ENCODE results near the gene SLC5A10.
"Not testable (repeated sequence)": the region's sequence is repeated elsewhere in the genome, so short reads cannot be mapped to it uniquely, and the experiment has no call there.

Gene SLC5A10

DNA sequence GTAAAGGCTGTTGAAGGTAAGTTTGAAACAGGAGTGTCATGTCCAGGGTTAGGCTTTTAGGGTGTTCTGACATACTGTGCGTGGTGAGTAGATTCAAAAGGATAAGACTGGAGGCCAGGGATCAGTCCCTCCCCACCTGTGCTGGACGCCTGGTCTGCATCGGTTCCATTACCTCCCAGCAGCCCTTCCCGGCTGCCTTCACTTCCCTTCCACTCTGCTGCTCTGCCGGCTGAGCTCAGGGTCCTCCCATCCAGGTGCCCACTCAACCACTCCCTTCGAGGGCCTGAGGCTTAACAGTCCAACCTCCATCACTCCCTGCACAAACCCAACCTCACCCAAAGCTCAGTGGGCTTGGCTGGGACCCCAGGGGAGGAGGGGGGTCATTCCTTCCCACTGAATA, 4.1 kb upstream of the SLC5A10 start:
- H3K4me1 ChIP-seq (ENCODE audit: control insufficient read depth, insufficient read depth, low read length) = no peaks in the 10 kb centered on the region
- no peak overlapping the region for H3K9ac ChIP-seq (ENCODE audit: low read length in 2 of 2)
- H3K9me3 ChIP-seq (ENCODE audit: control insufficient read depth in 2 of 2, low read length in 2 of 2) = no peaks in the 10 kb centered on the region
- H3K4me3 ChIP-seq (ENCODE audit: low read length in 2 of 2) = no peak overlapping the region
- H3K36me3 ChIP-seq (ENCODE audit: control insufficient read depth in 2 of 2, insufficient read depth in 2 of 2, low read length in 2 of 2) = no peaks in the 10 kb centered on the region
- no peaks in the 10 kb centered on the region for H3K27me3 ChIP-seq (ENCODE audit: control insufficient read depth in 1 of 2, insufficient read depth in 2 of 2, low read length in 2 of 2)
- H3K27ac ChIP-seq (ENCODE audit: low read length) = no peak overlapping the region

DNA sequence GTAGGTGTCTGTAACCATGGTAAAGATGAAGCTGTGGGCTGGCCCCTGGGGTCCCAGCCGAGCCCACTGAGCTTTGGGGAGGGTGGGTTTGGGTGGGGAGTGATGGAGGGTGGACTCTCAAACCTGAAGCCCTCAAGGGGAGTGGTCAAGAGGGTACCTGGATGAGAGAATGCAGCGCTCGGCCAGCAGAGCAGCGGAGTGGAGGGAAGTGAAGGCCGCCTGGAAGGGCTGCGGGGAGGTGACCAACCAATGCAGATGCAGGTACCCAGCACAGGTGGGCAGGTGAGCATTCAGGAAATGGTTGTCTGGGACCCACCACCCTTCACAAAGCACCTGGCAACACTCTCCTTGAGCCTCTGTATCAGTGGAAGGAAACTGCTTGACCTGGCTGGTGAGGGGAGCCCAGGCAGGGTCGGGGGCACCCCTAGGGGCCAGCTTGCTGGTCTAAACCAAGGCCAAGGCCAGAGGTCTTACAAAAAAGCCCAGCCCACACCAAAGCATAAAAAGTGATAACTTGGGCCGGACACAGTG, 3.4 kb upstream of the SLC5A10 start:
- Histone ChIP-seq H3K9me3 (ENCODE audit: control insufficient read depth in 2 of 2, low read length in 2 of 2) (no peaks in the 10 kb centered on the region), H3K4me3 (ENCODE audit: low read length in 2 of 2) (no peak overlapping the region), H3K27me3 (ENCODE audit: control insufficient read depth in 1 of 2, insufficient read depth in 2 of 2, low read length in 2 of 2) (no peaks in the 10 kb centered on the region), H3K9ac (ENCODE audit: low read length in 2 of 2) (no peak overlapping the region), H3K36me3 (ENCODE audit: control insufficient read depth in 2 of 2, insufficient read depth in 2 of 2, low read length in 2 of 2) (no peaks in the 10 kb centered on the region), H3K27ac (ENCODE audit: low read length) (no peak overlapping the region), H3K4me1 (ENCODE audit: control insufficient read depth, insufficient read depth, low read length) (no peaks in the 10 kb centered on the region)

DNA sequence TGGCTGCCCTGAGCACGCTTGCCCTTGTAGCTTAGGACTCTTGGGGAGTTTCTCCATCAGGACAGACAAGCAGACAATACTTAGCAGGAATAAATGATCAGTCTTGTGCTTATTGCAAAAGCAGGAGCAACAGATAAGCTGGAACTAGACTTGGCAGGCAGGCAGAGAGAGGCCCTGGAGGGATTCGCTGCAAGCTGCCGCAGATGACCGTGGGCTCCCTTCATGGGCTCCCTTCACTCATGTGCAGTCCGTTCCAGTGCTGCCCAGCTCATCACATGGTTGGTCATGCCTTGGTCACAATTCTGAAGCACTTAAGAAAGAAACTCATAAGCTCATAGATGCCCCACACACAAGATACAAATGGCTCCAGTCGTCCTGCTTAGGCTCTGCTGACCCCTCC, 2.4 kb upstream of the SLC5A10 start:
- no peak overlapping the region for H3K9ac ChIP-seq (ENCODE audit: low read length in 2 of 2)
- no peak overlapping the region for H3K27ac ChIP-seq (ENCODE audit: low read length)
- H3K9me3 ChIP-seq (ENCODE audit: control insufficient read depth in 2 of 2, low read length in 2 of 2) = no peaks in the 10 kb centered on the region

DNA sequence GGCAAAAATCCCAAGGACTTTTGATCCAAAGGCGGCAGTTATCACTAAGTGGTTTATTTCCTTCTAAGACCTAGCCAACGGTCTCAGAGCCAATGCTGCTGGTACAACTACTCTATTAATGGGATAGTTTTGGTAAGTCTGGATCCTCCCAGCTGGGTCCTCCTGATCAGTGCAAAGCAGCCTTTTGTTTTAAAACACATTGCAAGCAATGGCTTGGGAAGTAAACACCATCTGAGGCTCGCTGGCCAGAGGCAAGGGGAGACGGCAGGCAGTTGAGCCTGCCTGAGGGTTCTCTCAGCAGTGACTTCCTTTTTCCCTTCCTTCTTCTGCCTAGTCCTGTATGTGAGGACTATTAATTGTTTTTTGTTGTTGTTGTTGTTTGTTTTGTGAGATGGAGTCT, 1.6 kb upstream of the SLC5A10 start:
- Histone ChIP-seq H3K9ac (ENCODE audit: low read length in 2 of 2) (no peak overlapping the region), H3K4me1 (ENCODE audit: control insufficient read depth, insufficient read depth, low read length) (no peaks in the 10 kb centered on the region), H3K27ac (ENCODE audit: low read length) (no peak overlapping the region), H3K4me3 (ENCODE audit: low read length in 2 of 2) (no peak overlapping the region), H3K36me3 (ENCODE audit: control insufficient read depth in 2 of 2, insufficient read depth in 2 of 2, low read length in 2 of 2) (no peaks in the 10 kb centered on the region), H3K27me3 (ENCODE audit: control insufficient read depth in 1 of 2, insufficient read depth in 2 of 2, low read length in 2 of 2) (no peaks in the 10 kb centered on the region), H3K9me3 (ENCODE audit: control insufficient read depth in 2 of 2, low read length in 2 of 2) (no peaks in the 10 kb centered on the region)

More for the DNA sequence above, 2.4 kb upstream of the SLC5A10 start:
- no peaks in the 10 kb centered on the region for H3K4me1 ChIP-seq (ENCODE audit: control insufficient read depth, insufficient read depth, low read length)
- no peak overlapping the region for H3K4me3 ChIP-seq (ENCODE audit: low read length in 2 of 2)
- H3K27me3 ChIP-seq (ENCODE audit: control insufficient read depth in 1 of 2, insufficient read depth in 2 of 2, low read length in 2 of 2) = no peaks in the 10 kb centered on the region
- H3K36me3 ChIP-seq (ENCODE audit: control insufficient read depth in 2 of 2, insufficient read depth in 2 of 2, low read length in 2 of 2) = no peaks in the 10 kb centered on the region

GRCh38 chr17:18950944-18951905, 740 bp upstream of the SLC5A10 start:
- Histone ChIP-seq H3K36me3 (ENCODE audit: control insufficient read depth in 2 of 2, insufficient read depth in 2 of 2, low read length in 2 of 2) (no peaks in the 10 kb centered on the region), H3K4me1 (ENCODE audit: control insufficient read depth, insufficient read depth, low read length) (no peaks in the 10 kb centered on the region), H3K27ac (ENCODE audit: low read length) (no peak overlapping the region), H3K4me3 (ENCODE audit: low read length in 2 of 2) (no peak overlapping the region), H3K9ac (ENCODE audit: low read length in 2 of 2) (no peak overlapping the region), H3K9me3 (ENCODE audit: control insufficient read depth in 2 of 2, low read length in 2 of 2) (no peaks in the 10 kb centered on the region), H3K27me3 (ENCODE audit: control insufficient read depth in 1 of 2, insufficient read depth in 2 of 2, low read length in 2 of 2) (no peaks in the 10 kb centered on the region)

GRCh38 chr17:18953231-18953728, 1.3 kb downstream of the SLC5A10 start:
- no peaks in the 10 kb centered on the region for H3K4me1 ChIP-seq (ENCODE audit: control insufficient read depth, insufficient read depth, low read length)
- no peak overlapping the region for H3K27ac ChIP-seq (ENCODE audit: low read length)
- H3K9ac ChIP-seq (ENCODE audit: low read length in 2 of 2) = no peak overlapping the region
- no peaks in the 10 kb centered on the region for H3K27me3 ChIP-seq (ENCODE audit: control insufficient read depth in 1 of 2, insufficient read depth in 2 of 2, low read length in 2 of 2)
- no peak overlapping the region for H3K4me3 ChIP-seq (ENCODE audit: low read length in 2 of 2)
- H3K36me3 ChIP-seq (ENCODE audit: control insufficient read depth in 2 of 2, insufficient read depth in 2 of 2, low read length in 2 of 2) = no peaks in the 10 kb centered on the region
- no peaks in the 10 kb centered on the region for H3K9me3 ChIP-seq (ENCODE audit: control insufficient read depth in 2 of 2, low read length in 2 of 2)

GRCh38 chr17:18954321-18954720, 2.4 kb downstream of the SLC5A10 start:
- H3K9me3 ChIP-seq (ENCODE audit: control insufficient read depth in 2 of 2, low read length in 2 of 2) = no peaks in the 10 kb centered on the region
- no peaks in the 10 kb centered on the region for H3K36me3 ChIP-seq (ENCODE audit: control insufficient read depth in 2 of 2, insufficient read depth in 2 of 2, low read length in 2 of 2)
- H3K27me3 ChIP-seq (ENCODE audit: control insufficient read depth in 1 of 2, insufficient read depth in 2 of 2, low read length in 2 of 2) = no peaks in the 10 kb centered on the region
- no peaks in the 10 kb centered on the region for H3K4me1 ChIP-seq (ENCODE audit: control insufficient read depth, insufficient read depth, low read length)
- no peak overlapping the region for H3K4me3 ChIP-seq (ENCODE audit: low read length in 2 of 2)
- no peak overlapping the region for H3K9ac ChIP-seq (ENCODE audit: low read length in 2 of 2)
- H3K27ac ChIP-seq (ENCODE audit: low read length) = no peak overlapping the region

- Histone ChIP-seq H3K36me3 (ENCODE audit: control insufficient read depth in 2 of 2, insufficient read depth in 2 of 2, low read length in 2 of 2) (no peaks in the 10 kb centered on the region), H3K27me3 (ENCODE audit: control insufficient read depth in 1 of 2, insufficient read depth in 2 of 2, low read length in 2 of 2) (no peaks in the 10 kb centered on the region), H3K4me1 (ENCODE audit: control insufficient read depth, insufficient read depth, low read length) (no peaks in the 10 kb centered on the region), H3K9ac (ENCODE audit: low read length in 2 of 2) (no peak overlapping the region), H3K4me3 (ENCODE audit: low read length in 2 of 2) (no peak overlapping the region), H3K9me3 (ENCODE audit: control insufficient read depth in 2 of 2, low read length in 2 of 2) (no peaks in the 10 kb centered on the region), H3K27ac (ENCODE audit: low read length) (no peak overlapping the region)
Observed at GRCh38 chr17:18955009-18955408, 3.0 kb downstream of the SLC5A10 start.

- H3K36me3 ChIP-seq (ENCODE audit: control insufficient read depth in 2 of 2, insufficient read depth in 2 of 2, low read length in 2 of 2); H3K9me3 ChIP-seq (ENCODE audit: control insufficient read depth in 2 of 2, low read length in 2 of 2); H3K4me1 ChIP-seq (ENCODE audit: control insufficient read depth, insufficient read depth, low read length); H3K4me3 ChIP-seq (ENCODE audit: low read length in 2 of 2); H3K27ac ChIP-seq (ENCODE audit: low read length); H3K9ac ChIP-seq (ENCODE audit: low read length in 2 of 2); H3K27me3 ChIP-seq (ENCODE audit: control insufficient read depth in 1 of 2, insufficient read depth in 2 of 2, low read length in 2 of 2): not testable (repeated sequence)
Observed at GRCh38 chr17:18956021-18956420, 4.1 kb downstream of the SLC5A10 start.

DNA sequence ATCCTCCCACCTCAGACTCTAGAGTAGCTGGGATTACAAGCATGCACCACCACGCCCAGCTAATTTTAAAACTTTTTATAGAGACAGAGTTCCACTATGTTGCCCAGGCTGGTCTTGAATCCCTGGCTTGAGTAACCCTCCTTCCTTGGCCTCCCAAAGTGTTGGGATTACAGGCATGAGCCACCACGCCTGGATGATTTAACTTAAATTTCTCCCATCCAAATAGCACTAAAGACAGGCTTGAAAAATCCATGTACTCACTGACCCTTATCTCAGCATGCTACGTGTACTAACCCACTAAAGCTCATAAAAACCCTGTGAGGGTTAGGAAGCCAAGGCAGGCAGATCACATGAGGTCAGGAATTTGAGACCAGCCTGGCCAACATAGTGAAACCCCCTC, 4.6 kb downstream of the SLC5A10 start:
- no peaks in the 10 kb centered on the region for H3K27me3 ChIP-seq (ENCODE audit: control insufficient read depth in 1 of 2, insufficient read depth in 2 of 2, low read length in 2 of 2)
- H3K9me3 ChIP-seq (ENCODE audit: control insufficient read depth in 2 of 2, low read length in 2 of 2) = no peaks in the 10 kb centered on the region
- no peak overlapping the region for H3K27ac ChIP-seq (ENCODE audit: low read length)
- H3K4me3 ChIP-seq (ENCODE audit: low read length in 2 of 2) = no peak overlapping the region
- H3K9ac ChIP-seq (ENCODE audit: low read length in 2 of 2) = no peak overlapping the region
- peaks cover 11% of the 10 kb centered on the region for H3K4me1 ChIP-seq (ENCODE audit: control insufficient read depth, insufficient read depth, low read length)
- no peaks in the 10 kb centered on the region for H3K36me3 ChIP-seq (ENCODE audit: control insufficient read depth in 2 of 2, insufficient read depth in 2 of 2, low read length in 2 of 2)

- Histone ChIP-seq H3K4me1 (ENCODE audit: control insufficient read depth, insufficient read depth, low read length) (peaks cover 16% of the 10 kb centered on the region), H3K9me3 (ENCODE audit: control insufficient read depth in 2 of 2, low read length in 2 of 2) (no peaks in the 10 kb centered on the region), H3K27ac (ENCODE audit: low read length) (no peak overlapping the region), H3K9ac (ENCODE audit: low read length in 2 of 2) (no peak overlapping the region), H3K27me3 (ENCODE audit: control insufficient read depth in 1 of 2, insufficient read depth in 2 of 2, low read length in 2 of 2) (no peaks in the 10 kb centered on the region), H3K36me3 (ENCODE audit: control insufficient read depth in 2 of 2, insufficient read depth in 2 of 2, low read length in 2 of 2) (no peaks in the 10 kb centered on the region), H3K4me3 (ENCODE audit: low read length in 2 of 2) (no peak overlapping the region)
Observed at GRCh38 chr17:18957831-18958230, 5.9 kb downstream of the SLC5A10 start.

Data from stomach smooth muscle (tissue), 2 donors.